Mesodermal cell (in vitro differentiated cells): ENCODE data around the gene SIX5.

Experiments
- H3K27ac ChIP-seq: 2 replicates; pipeline ENCODE4 v1.7.0; 2013; ENCODE audit warnings: mild to moderate bottlenecking, low read depth, low read length, moderate library complexity; ENCODE audit not compliant: severe bottlenecking
- H3K36me3 ChIP-seq: 2 replicates; pipeline ENCODE4 v1.7.1; 2013; ENCODE audit warnings: mild to moderate bottlenecking, low read length, moderate library complexity; ENCODE audit not compliant: control insufficient read depth, insufficient read depth
- H3K4me1 ChIP-seq: one replicate; pipeline ENCODE4 v1.7.1; 2013; ENCODE audit warnings: mild to moderate bottlenecking, low read length; ENCODE audit not compliant: insufficient read depth, control insufficient read depth, poor library complexity, severe bottlenecking
- H3K4me3 ChIP-seq: 2 replicates; pipeline ENCODE4 v1.7.0; 2013; ENCODE audit warnings: low read length, control low read depth, mild to moderate bottlenecking; ENCODE audit not compliant: insufficient read depth, poor library complexity, severe bottlenecking; ENCODE audit errors: extremely low read depth
- H3K9me3 ChIP-seq: 2 replicates; pipeline ENCODE4 v1.7.1; 2013; ENCODE audit warnings: mild to moderate bottlenecking, low read length, moderate library complexity; ENCODE audit not compliant: control insufficient read depth
- WGBS, 2 experiments: methylation state at CpG; one replicate each; pipeline ENCODE4 v1.1.5; 2013; ENCODE audit warnings: missing lambda C conversion rate in 2 of 2; ENCODE audit not compliant: insufficient coverage in 2 of 2; 5-methylcytosine and 5-hydroxymethylcytosine counted together

The SIX5 gene

GRCh38 chr19:45792470-45793177, 23.6 kb upstream of the SIX5 start, which contains the start of gene DMWD:
TSS of gene DMWD (minus strand) at chr19:45792845. CDS start at chr19:45792756, 89 bp downstream.
- peak within 1 kb of the TSS; percentile 82 for H3K4me3 ChIP-seq
- peaks cover 15% of the 10 kb centered on the region for H3K4me1 ChIP-seq
- no peaks in the 10 kb centered on the region for H3K9me3 ChIP-seq
- peaks cover 30% of the 10 kb centered on the region for H3K36me3 ChIP-seq
- 0% methylated on average over 77 to 83 of the region's 86 CpGs for WGBS, 2 experiments
- H3K27ac ChIP-seq, result peak within 1 kb of the TSS; percentile 60

GRCh38 chr19:45791744-45792469, 22.9 kb upstream of the SIX5 start:
- no peaks in the 10 kb centered on the region for H3K9me3 ChIP-seq
- WGBS, 2 experiments, result 11 to 13% methylated on average over 25 to 29 of the region's 31 CpGs
- no peak overlapping the region for H3K27ac ChIP-seq
- peaks cover 37% of the 10 kb centered on the region for H3K36me3 ChIP-seq
- peaks cover 15% of the 10 kb centered on the region for H3K4me1 ChIP-seq
- peak overlapping the region; percentile 82 for H3K4me3 ChIP-seq

DNA sequence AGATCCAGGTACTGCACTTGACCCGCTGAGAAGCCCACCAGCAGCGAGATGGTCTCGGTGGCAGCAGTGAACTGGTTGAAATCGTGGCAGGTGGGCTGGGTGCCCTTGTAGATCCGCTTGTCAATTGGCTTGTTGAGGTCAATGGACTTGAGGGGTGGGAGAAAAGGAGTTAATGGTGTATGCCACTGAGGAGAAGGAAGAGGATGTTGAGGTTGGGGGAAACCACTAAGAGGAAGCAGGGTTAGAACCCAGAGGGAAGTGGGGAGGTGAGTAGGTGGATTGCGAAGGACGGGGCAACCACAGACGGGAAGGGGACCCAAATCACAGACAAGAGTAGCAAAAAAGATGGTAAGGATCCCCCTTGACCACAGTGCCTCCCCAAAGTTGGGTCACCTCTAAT, 21.9 kb upstream of the SIX5 start:
- peaks cover 15% of the 10 kb centered on the region for H3K4me1 ChIP-seq
- peak overlapping the region; percentile 82 for H3K4me3 ChIP-seq
- 98% methylated on average over 8 of the region's 8 CpGs for WGBS, 2 experiments
- H3K36me3 ChIP-seq, result peaks cover 46% of the 10 kb centered on the region
- no peak overlapping the region for H3K27ac ChIP-seq
- no peaks in the 10 kb centered on the region for H3K9me3 ChIP-seq

GRCh38 chr19:45789035-45789786, 20.2 kb upstream of the SIX5 start:
- peaks cover 62% of the 10 kb centered on the region for H3K36me3 ChIP-seq
- no peaks in the 10 kb centered on the region for H3K9me3 ChIP-seq
- H3K4me3 ChIP-seq, result no peak overlapping the region
- peaks cover 16% of the 10 kb centered on the region for H3K4me1 ChIP-seq
- WGBS, 2 experiments, result 93 to 98% methylated on average over 10 to 12 of the region's 15 CpGs
- no peak overlapping the region for H3K27ac ChIP-seq

DNA sequence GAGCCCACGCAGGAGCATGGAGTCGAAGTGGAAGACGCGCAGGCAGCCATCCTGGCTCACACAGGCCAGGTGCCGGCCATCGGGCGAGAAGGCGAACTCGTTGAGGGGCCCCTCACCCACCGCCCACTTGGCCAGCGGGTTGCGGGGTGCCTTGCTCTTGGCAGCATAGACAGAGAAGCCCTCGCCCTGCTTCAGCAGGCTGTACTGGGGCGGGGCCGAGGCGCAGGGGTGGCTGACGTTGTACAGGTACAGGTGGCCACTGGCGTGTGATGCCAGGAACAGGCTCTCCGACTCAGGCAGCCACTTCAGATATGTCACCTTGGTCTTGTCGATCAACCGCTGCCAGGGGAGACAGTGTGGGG, 17.5 kb upstream of the SIX5 start:
- no peaks in the 10 kb centered on the region for H3K9me3 ChIP-seq
- 97 to 99% methylated on average over 20 to 21 of the region's 21 CpGs for WGBS, 2 experiments
- H3K27ac ChIP-seq, result no peak overlapping the region
- H3K36me3 ChIP-seq, result peaks cover 66% of the 10 kb centered on the region
- peaks cover 35% of the 10 kb centered on the region for H3K4me1 ChIP-seq
- H3K4me3 ChIP-seq, result no peak overlapping the region

DNA sequence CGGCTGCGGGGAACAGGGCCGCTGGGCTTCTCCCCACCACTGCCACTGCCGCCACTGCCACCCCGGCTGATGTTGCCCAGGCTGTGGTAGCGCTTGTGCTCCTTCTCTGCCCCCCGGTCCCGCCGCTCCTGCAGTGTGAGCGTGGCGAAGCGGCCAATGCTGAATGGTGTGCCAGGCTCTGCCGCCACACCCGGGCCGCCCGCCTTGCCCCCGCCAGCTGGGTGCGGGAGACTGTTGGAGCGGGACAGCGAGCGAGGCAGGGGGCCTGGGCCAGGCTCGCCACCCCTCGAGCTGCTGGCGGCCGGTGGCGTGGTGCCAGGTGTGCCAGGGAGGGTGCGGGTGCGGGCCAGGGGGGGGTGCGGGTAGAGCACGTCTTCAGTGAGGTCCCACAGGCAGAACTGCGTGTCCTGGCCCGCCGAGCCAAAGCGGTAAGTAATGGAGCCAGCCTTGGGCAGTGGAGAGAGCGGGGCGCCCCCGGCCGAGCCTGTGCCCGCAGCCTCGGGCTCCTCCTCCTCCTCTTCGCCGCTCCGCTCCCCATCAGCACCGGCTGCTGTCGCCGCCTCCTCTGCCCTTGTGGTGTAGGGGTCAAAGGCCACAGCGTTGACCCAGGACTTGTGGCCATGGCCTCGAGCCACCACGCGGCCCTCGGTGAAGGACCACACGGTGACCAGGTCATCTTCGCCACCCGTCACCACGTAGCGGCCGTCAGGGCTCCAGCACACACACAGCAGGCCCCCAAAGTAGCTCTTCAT, 16.9 kb upstream of the SIX5 start:
- Histone ChIP-seq H3K9me3 (no peaks in the 10 kb centered on the region), H3K4me1 (peaks cover 36% of the 10 kb centered on the region), H3K36me3 (peaks cover 64% of the 10 kb centered on the region), H3K27ac (no peak overlapping the region), H3K4me3 (no peak overlapping the region)
- WGBS, 2 experiments, result 95 to 97% methylated on average over 46 to 48 of the region's 57 CpGs

GRCh38 chr19:45785097-45785496, 16.0 kb upstream of the SIX5 start:
- H3K4me1 ChIP-seq, result peaks cover 41% of the 10 kb centered on the region
- H3K27ac ChIP-seq, result no peak overlapping the region
- H3K9me3 ChIP-seq, result no peaks in the 10 kb centered on the region
- no peak overlapping the region for H3K4me3 ChIP-seq
- H3K36me3 ChIP-seq, result peaks cover 57% of the 10 kb centered on the region
- WGBS, 2 experiments, result 88 to 92% methylated on average over 5 of the region's 5 CpGs

DNA sequence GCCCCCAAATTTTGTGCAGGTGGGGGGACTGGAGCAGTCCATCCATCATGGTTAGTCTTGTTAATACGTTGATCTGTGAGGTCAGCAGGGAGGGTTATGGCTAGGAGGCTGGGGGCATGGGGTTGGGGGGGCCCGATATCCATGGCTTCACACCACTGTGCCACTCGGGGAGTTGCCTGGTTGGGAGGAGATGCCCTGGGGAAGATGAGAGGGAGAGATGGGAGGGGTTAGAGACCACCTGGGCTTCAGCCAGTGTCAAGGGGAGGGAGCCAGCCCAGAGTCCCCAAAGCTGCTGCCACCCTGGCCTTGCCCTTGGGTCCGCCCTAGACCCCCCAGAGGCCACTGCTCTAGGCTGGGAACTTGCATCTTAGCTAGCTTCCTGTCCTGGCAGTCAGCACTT, 15.0 kb upstream of the SIX5 start:
- H3K27ac ChIP-seq, result peak overlapping the region; percentile 87

DNA sequence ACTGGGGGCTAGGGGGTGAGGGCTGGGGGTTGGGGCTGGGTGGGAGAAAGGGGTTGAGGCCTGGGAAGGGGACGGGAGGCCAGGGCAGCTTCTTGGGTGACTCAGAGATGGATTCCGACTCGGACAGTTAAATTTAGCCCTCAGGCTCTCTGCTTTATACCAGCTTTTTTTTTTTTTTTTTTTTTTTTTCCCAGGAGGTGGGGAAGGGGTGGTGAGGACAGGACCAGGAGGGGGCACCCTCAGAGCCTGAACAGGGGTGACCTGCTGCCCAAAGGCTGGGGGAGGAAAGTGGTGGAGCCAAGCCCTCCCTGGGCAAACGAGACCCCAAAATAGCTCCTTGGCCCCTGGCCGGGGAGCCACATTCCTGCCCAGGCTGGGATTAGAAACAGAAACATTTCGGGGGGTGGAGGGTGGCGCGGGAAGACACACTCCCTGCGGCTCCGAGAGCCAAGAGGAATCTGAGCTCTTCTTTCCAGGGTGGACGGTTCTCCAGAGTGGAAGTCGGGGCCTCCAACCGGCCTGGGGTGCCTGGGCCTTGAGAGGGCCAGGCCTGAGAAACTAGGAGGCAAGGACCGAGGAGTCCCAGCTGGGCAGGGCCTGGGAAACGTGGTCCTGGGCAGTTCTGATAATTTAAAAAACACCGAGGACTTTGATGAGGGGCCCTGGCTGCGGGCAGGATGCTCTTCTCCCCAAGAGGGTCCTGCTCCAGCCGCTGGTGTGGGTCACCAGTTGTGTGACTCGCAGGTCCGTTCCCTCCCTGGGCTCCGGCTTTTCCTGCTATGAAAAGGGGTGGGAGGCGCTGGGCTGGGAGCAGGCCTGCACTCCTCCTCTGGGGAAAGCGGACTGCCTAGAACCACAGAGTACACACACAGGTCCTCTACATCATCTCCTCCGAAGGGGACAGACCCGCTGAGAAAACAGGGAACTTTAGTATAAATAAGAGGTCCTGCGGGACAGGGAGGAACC, 14.1 kb upstream of the SIX5 start:
- 58 to 68% methylated on average over 16 to 18 of the region's 26 CpGs for WGBS, 2 experiments
- H3K36me3 ChIP-seq, result peaks cover 50% of the 10 kb centered on the region

More for the DNA sequence above, 15.0 kb upstream of the SIX5 start:
- 80 to 94% methylated on average over 1 to 4 of the region's 4 CpGs for WGBS, 2 experiments
- Histone ChIP-seq H3K9me3 (no peaks in the 10 kb centered on the region), H3K36me3 (peaks cover 51% of the 10 kb centered on the region), H3K4me3 (no peak overlapping the region), H3K4me1 (peaks cover 44% of the 10 kb centered on the region)

More for the DNA sequence above, 14.1 kb upstream of the SIX5 start:
- H3K9me3 ChIP-seq, result no peaks in the 10 kb centered on the region
- H3K27ac ChIP-seq, result peak overlapping the region; percentile 87
- no peak overlapping the region for H3K4me3 ChIP-seq
- H3K4me1 ChIP-seq, result peaks cover 49% of the 10 kb centered on the region
